ENCODE measurements around the gene IMPG2.

DNA sequence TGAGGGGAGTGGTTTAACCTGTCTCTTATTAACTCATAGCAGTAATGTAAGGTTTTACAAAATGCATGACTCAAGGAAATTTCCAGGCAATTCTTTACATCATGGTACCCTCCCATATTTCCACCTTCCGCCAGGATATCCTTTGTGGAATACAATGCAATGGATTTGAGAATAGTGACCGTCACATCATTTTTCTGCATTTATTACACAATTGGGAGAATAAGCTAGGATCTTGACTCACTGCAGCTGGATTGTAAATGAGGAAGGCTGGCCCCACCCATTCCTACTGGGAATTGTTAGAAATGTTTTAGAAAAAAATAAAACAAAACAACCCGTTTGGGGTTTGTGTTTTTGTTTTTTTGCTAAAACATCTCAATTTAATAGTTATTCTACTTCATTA, 97.4 kb downstream of the IMPG2 start:
- TF ChIP-seq EZH2 (IDR thresholded peaks at IDR 0.05; ENCODE audit: low read length) (no peak), CTCF (optimal IDR thresholded peaks at IDR 0.05 in 1 of 3, IDR thresholded peaks at IDR 0.05 in 1 of 3, conservative IDR thresholded peaks at IDR 0.05 in 1 of 3; ENCODE audit: extremely low read depth in 1 of 3, insufficient read depth in 2 of 3, low read length in 3 of 3) (no peak)
